HG03521 (cell line): ENCODE results near the gene CASTOR1.
A peak's percentile ranks its signal among the peaks of the same experiment; 100 is the strongest.
"Not testable (repeated sequence)": the region's sequence is repeated elsewhere in the genome, so short reads cannot be mapped to it uniquely, and the experiment has no call there.

Experiments used
- ATAC-seq: cut with Tn5 transposase; IDR thresholded peaks from one replicate; pipeline ENCODE4 v1.9.1; 2021; ENCODE audit warnings: mild to moderate bottlenecking, moderate library complexity; ENCODE audit not compliant: unreplicated experiment

CASTOR1 gene

DNA sequence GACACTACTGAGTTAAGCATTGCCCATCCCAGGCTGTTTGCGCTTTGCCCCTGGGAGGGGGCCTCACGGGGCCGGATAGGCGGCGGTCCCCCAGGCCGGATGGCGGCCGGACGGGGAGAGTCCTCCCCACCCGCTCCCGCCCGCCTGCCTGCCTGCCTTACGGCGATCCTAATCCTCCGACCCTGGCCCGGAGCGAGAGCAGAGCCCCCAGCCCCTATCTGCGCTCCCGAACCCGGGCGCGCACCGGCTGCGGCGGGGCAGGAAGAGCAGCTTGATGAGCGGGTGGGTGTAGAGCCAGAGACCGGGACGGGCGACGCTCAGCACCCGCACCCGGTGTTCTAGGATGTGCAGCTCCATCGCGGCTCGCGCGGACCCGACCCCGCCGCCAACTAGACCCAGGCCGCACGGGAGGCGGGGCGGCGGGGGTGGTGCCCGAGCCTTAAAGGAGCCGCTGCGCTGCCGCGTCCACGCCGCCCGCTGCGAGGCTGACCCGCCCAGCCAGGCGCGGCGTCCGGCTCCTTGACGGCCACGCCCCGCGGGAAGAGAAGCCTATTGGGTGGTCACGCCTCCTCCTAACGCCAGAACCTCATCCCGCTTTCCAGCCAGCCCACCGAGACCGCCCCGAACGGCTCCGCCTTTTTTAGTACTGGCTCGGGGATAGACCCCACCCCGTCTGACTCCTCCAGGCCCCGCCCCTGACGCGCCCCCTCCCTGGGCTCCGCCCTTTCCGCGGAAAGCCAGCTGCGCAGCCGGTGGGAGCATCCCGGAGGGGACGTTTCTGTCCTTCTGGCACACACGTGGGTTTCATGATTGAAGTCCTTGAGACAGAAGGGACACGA is at the start of gene CASTOR1:
Gene CASTOR1, minus strand, starts transcription at position 365 of the 839 bp plus-strand sequence. Its CDS starts 8 bp downstream, at position 357.
- ATAC-seq: peak; percentile 61

DNA sequence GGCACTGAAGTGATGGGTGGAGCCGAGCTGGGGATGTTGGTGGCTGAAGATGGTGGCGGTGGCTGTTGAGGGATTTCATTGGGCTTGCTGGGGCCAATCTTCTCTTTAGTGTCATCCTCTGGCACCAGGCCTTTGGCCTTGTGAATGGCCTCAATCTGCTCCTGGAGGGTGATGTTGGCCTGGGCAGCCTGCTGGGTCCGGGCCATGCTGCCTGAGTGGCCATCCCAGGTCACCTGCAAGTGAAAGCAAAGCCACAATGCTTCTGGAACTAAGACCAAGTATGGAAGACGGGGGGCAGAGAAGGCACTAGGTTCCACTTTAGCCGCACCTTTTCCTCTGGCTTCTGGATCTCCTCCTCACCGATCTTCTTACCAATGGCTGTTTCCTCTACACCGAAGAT is 49.5 kb upstream of the CASTOR1 start:
- ATAC-seq: no peak

DNA sequence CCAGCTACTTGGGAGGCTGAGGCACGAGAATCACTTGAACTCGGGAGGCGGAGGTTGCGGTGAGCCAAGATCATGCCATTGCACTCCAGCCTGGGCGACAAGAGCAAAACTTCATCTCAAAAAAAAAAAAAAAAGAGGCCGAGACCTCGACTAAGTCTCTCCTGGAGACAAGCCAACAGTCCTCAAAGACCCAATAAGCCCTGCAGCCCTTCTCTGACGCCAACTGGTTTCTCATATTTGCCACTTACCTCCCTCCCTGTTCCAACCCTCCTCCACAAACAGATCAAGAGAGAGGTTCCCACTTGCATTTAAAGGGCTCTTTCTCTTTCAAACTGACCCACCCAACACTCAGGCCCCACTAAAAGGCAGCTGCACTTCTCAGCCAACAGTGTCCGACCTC is 49.0 kb upstream of the CASTOR1 start:
- not testable (repeated sequence) for ATAC-seq

DNA sequence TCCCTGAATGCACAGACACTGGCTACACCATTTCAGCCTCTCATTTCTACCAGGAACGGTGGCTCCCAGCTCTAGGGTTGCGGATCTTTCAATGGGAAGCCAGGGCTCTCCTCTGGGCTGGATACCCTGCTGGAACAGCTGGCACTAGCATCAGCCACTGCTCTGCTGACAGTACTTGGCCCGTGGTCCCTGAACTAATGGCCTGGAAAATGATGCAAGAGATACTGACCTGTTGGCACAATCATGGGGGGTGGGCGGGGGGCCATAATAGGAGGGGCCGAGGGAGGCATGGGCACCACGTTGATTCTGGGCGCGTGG is 48.1 kb upstream of the CASTOR1 start:
- no peak for ATAC-seq

DNA sequence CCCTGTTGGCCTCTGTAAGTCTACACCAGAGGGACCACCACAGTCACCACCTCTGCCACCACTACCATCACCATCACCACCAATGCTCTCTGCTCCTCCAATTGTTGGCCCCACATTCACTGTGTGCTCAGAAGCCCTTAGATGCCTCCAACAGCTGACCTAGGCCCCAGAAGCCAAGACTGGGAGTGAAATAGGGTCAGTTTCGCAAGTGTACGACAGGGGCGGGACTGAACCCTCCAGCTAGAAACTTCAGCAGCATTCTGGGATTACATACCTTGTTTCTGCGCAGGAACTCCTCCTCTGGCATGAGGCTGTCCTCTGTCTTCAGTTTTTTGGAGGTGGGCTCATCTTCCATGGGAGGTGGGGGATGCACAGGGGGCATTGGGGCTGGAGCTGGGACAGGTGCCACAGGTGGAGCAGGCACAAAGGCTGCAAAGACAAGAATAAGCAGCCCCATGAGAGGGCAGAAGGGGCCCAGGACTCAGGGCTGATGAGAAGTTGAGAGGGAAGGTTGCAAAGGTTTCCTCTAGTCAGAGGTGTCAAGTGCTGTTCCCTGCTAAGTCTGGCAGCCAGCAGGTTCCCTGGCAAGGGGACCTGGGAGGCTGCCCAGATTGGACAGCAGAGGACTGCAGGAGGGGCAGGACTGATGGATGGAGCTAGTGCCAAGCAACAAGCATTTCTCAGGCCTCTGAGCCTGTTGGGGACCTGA is 47.6 kb upstream of the CASTOR1 start:
- ATAC-seq: no peak

DNA sequence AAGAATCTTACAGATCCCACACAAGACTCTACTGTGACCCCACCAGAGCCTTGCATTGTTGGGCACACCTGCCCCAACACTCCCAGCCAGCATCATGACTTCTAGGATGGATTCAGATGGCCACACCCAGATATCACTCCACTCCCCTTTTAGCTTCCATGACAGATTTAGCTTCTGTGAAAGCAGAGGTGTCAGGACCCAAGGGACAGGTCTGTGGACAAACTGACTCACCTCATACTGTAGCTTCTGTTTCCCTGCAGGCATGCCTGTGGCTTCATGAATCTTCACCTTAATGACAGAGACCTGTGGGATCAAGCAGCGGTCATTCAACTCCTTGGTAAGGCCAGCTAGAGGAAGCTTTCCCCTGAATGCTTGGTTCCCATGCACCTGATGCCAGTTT is 45.9 kb upstream of the CASTOR1 start:
- ATAC-seq: no peak

DNA sequence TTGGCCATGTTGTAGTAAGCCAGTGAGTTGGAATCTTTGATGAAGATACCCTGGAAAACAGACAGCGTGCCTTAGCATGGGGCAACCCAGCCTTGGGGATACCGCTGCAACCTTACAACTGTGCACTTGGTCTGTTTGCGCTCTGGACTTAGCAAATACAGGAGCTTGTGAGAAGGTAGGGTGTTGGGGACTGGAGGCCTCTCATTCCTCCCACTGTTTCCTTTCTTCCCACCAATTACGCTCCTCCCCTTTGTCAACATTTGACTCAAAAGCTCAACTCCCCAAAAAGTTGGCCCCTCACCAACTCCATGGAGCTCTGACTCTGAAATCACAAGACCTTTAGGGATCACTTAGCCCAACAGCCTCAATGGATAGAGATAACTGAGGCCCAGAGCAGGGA is 45.3 kb upstream of the CASTOR1 start:
- no peak for ATAC-seq

DNA sequence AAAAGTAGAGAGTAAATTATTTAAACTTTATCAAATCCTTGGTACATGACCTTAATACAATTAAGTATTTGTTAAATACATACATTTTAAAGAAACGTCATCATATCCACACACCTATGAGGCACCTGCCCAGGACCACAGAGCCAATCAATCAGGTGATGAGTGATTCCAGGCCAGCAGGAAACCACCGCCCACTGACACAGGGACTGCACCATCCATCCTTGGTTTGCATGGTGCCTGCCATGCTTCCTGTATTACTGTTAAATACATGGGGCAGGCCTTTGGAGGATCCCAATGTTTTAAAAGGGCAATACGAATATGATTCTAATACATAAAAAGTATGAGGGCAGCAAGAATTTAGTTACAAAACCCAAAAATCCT is 44.4 kb upstream of the CASTOR1 start:
- no peak for ATAC-seq

DNA sequence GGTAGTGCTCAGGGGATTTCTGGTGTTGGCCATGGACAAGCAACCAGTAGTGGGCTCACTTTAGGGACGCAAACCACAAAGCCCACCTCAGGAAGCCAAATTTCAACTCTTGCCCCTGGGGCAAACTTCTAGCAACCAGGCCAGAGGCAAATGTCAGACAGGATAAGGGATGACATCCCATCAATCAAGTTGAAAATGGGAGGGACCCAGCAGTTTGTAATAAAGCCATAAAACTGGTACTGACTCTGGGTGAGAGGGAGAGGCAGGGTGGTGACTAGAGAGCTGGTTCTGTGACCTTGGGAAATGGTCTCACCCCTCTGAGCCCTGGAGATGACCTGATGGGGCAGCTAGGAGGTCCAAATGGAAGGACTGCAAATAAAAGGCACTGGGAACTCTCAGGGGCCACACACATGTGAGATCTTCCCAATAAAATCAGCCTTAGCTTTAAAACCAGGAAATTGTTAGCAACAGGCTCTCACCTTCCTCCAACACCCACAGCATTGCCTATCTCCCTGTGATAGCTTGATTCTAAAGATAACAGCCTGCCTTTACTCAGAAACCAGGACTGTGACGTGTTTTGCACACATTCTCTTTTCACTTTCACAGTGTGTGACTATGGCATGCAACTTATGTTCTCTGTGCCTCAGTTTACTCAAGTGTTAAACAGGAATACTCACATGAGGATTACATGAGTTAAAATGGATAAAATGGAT is 43.8 kb upstream of the CASTOR1 start:
- ATAC-seq: no peak

DNA sequence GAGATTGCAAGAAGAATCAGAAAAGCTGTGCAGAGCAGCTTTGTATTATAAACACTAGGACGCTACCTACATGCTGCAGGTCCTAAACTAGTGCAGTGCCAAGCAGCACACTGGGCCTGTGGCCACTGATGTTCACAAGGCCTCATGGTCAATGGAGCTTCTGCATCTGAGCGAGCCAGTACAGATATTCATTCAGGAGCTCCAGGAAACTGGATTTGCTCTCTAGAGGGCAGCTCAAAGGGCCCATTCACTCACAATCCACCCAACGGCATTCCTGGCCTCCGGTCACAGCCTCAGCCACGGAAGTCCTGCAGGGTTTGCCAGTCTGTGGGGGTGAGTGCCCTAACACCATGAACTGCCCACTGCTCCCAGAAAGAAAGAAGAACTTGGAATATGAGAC is 43.2 kb upstream of the CASTOR1 start:
- no peak for ATAC-seq

DNA sequence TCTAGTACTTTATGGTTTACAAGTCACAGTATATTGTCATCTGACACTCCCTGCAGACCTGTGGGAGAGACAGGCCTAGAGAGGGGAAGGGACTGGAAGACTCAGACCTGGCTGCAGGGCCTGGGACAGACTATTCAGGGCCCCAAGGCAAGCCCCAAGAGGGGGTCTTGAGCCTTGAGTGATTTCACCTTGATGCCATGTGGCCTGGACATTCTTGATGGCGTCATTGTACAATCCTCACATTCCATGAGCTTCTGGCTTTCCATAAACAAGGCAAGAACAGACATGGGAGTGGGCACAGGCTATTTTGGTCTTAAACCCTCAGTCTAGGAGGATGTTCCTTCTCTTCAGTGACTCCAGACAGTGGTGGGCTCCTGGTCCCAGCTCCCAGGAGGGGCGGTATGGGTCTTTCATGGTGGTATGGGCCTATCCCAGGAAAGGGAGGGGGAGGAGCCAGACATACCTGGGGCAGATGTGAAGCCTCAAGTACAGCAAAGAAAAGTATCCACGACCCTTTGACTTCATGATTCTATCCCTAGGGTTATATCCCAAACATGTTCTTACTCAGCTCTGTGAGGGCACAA is 39.3 kb upstream of the CASTOR1 start:
- no peak for ATAC-seq

DNA sequence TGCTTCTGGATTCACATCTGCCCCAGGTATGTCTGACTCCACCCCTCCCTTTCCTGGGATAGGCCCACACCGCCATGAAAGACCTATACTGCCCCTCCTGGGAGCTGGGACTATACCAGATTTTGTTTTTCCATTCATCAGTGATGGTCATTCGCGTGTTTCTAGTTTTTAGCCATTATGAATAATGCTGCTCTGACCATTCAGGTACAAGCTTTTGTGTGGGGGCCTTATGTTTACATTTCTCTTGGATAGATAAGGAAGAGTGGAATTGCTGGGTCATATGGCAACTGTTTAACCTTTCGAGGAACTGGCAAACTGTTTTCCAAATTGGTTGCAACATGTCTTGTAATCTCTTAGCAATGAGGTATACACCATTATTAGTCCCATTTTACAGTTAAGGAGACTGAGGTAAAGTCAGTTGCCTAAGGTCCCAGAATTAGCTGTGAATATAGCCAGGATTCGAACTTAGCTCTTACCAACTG is 38.6 kb upstream of the CASTOR1 start:
- ATAC-seq: no peak

DNA sequence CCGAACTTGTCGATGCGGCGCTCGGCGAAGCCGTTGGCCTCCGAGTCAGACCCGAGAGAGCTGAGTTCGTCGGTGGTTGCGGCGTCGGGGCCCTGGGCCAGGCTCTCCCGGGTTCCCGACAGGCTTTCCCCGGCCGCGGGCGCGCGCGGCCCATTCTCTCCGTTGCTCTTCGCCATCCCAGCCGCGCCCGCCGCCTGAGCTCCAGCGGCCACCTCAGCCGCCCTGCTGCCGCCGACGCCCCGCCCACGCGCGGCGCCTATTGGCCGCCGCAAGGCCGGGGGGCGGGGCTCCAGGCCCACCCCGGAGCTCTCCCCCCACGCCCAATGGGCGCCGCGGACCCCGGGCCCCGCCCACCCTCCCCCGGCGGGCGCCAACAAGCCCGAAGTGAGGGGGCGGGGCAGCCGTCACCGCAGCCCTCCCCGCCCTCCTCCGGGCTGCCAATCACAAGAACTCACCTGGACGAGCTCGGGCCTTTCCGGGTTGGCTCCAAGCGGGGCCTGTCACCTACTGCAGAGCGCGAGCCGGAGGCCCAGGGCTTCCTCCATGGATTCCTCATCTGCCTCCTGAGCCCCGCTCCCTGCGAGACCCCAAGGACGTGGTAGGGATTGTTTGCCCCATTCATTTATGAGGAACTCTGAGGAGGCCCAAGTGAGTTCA is 37.5 kb upstream of the CASTOR1 start, which contains the start of gene TBC1D10A:
Gene TBC1D10A, minus strand, starts transcription at position 236 of the 657 bp plus-strand sequence. Its CDS starts 60 bp downstream, at position 176.
- peak; percentile 82 for ATAC-seq

DNA sequence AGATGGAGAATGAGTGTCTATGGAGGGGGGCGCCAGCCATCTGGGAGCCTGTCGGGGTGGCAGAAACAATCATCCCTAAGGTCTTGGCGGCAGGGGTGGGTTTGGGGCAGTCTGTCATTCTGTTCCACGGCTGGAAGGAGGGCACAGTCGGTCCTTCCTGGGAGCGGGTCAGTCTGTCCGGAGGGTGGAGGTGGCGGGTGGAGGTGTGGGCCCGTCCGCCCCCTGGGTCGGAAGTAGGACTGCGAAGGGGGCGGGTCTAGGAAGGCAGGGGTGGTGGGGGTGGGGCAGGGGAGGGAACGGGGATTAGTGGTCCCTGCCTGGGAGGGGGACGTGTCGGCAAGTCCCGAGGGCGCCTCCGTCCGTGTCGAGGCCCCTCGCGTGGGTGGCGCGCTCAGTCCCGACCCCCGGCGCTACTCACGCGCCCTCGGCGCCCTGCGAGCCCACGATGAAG is 37.0 kb upstream of the CASTOR1 start:
- peak; percentile 16 for ATAC-seq

DNA sequence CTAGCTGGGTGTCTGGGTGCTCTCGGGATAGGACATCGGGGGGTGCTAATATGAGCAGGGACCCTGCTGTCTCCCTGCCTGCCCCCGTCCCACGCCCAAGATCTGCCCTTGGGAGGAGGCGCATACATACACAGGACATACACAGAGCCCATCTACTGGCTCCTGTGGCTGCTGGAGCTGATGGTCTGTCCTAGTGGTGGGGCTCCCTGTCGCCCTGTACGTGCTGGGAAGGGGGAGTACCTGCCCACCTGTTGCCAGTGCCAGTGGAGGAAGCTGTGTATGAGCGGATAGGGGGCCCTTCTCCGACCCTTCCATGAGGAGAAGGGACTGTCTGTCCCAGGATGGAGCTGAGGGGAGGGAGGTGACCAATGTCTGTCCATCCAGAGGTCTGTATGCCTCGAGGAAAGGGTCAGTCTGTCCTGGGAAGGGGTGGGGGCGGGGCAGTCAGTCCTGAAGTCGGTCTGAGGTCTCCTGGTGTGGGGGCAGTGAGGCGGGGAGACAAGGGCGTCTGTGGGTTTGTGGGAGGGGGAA is 36.5 kb upstream of the CASTOR1 start:
- ATAC-seq: no peak

DNA sequence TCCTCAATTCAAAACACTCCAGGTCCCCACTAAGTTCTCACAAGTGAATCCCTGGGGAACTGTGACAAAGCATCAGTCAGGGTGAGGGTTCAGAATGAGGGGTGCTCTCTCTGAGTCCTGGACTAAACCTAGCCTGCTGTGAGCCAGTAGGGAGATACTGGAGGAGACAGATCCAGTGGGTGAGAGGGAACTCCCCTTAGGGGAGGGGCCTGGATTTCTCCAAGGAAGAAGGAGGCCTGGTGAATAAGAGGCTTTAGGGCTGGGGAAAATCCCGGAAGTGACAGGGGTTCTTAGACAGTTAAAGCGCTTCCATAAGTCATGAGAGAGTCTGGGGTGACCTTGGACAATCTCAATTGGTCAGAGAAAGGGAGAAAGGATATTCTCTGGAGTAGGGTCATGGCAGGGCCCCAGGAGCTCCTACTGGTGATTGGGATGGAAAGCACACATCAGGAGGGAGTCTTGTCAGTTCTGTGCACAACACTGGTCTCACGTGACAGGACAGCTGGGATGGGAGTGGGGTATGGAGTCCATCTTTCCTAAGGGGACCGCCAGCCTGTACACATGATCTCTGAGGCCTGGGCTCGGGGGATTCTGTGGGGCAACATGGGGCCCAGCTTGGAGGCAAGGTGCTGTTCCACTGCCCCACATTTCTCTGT is 35.9 kb upstream of the CASTOR1 start:
- ATAC-seq: no peak

DNA sequence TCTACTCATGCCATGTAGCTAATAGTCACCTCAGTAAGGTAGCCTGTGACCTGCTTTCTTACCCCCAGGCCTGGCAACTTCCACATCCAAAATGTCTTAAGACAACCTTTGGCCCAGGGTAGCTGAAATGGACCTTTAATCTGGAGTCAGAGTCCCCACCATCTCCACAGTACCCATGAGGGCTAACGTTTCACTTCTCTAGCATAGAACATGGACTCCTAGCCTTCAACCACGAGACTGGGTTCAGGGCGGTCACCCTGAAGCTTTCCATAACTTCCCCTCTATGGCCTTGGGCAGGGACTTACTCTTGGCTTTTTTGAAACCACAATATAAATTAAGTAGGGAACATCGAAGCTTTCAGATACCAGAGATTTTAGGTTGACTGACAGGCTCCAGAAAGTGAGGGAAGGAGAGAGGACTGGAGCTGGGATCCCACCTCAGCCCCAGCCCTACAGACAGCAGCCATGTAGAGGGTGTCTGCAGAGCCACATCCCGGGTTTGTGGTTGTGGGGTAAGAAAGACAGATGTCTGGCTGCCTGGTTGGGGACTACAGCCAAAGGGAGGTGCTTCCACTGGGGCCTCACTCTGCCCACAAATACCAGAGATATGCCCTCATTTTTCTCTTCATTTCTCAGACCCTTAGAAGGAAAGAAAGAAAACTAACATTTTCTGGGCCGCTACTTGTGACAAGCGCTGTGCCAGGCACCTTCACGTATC is 34.9 kb upstream of the CASTOR1 start:
- ATAC-seq: no peak

DNA sequence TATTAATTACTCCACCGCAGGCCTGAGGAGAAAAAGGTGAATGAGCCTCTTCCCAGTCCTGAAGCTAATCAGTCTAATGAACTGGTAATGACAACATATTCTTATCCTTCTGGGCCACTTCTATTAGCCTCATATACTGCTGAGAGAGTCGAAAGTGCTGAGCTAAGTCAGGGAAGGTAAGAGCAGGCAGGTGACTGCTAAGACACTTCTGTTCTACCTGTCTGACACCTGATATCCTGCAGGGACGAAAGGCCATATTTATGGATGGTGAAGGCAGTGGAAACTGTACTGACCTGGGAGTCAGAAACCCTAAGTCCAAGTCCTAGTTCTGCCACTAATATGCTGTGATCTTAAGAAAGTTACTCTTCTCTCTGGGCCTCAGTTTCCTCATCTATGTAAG is 33.9 kb upstream of the CASTOR1 start:
- no peak for ATAC-seq

DNA sequence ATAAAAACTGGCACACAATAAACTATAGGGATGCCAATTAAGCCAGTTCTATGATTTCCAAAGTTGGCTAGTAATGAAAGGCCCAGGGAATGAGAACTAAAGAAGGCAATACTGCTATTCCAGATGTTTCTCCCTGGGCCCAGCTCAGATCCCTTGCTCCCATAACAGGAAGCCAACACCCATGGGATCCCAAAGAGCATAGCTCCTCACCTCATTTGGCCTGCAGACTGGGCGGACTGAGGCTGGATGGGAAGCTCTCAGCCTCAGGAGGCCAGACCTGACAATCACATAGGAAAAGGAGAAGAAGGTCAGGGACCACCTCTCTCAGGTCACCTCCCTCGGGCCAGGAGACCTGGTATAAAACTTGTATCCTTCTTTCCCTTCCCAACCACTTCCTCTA is 32.2 kb upstream of the CASTOR1 start:
- ATAC-seq: no peak
